GM12873 (cell line): ENCODE data around the gene ETNK1.

Experiments
- CTCF ChIP-seq: IDR thresholded peaks from 2 replicates; pipeline ENCODE4 v1.5.1; 2012; ENCODE audit warnings: low read depth, mild to moderate bottlenecking, moderate library complexity, low read length, control low read depth; ENCODE audit not compliant: insufficient read depth; ENCODE audit errors: missing control alignments

ETNK1 gene

GRCh38 chr12:22729431-22729956 lies 104.5 kb downstream of the ETNK1 start:
- TF ChIP-seq CTCF, result no peak

GRCh38 chr12:22729957-22730443 lies 105.0 kb downstream of the ETNK1 start:
- TF ChIP-seq CTCF, result no peak

- no peak for TF ChIP-seq CTCF
These were observed 106.3 kb downstream of the ETNK1 start for GRCh38 chr12:22731236-22731635.

- TF ChIP-seq CTCF, result no peak
These were observed 108.8 kb downstream of the ETNK1 start for GRCh38 chr12:22733756-22734155.

- TF ChIP-seq CTCF, result no peak
These were observed 114.0 kb downstream of the ETNK1 start for GRCh38 chr12:22738945-22739344.
